Cardiac fibroblast (primary cell): ENCODE measurements around the gene TMED4.

Experiments
- DNase-seq, 2 donors: peaks; one replicate each; pipeline versions ENCODE4 v3.0.0 to v3.0.0-alpha.2; 2010; ENCODE audit warnings: low read depth in 2 of 2
- H3K4me3 ChIP-seq, 2 donors: replicated peaks in 1 of 2; 1 replicate in 1 of 2; 2 replicates in 1 of 2; pipeline ENCODE4 v1.5.1; 2011; ENCODE audit warnings: low read depth in 2 of 2, low read length in 2 of 2, mild to moderate bottlenecking in 2 of 2, moderate library complexity in 1 of 2
- CTCF ChIP-seq: IDR thresholded peaks from one replicate; pipeline ENCODE4 v1.5.1; 2011; ENCODE audit warnings: low read depth, mild to moderate bottlenecking, low read length, inconsistent platforms

Gene TMED4

GRCh38 chr7:44595934-44596635 is 14.1 kb upstream of the TMED4 start:
- TF ChIP-seq CTCF: no peak
- no peak overlapping the region for H3K4me3 ChIP-seq
- peak; percentile 41 to 74 for DNase-seq

GRCh38 chr7:44590910-44591309 is 8.9 kb upstream of the TMED4 start:
- peak in 1 of 2 donors; percentile 25 for DNase-seq
- no peak for TF ChIP-seq CTCF
- no peak overlapping the region for H3K4me3 ChIP-seq

- H3K4me3 ChIP-seq: no peak overlapping the region
- TF ChIP-seq CTCF: peak; percentile 60
- peak; percentile 79 to 82 for DNase-seq
These were observed 6.0 kb upstream of the TMED4 start for GRCh38 chr7:44587843-44588711.

- DNase-seq: no peak
- TF ChIP-seq CTCF: no peak
- peak overlapping the region; percentile 87 to 91 for H3K4me3 ChIP-seq
These were observed 1.3 kb upstream of the TMED4 start for GRCh38 chr7:44583146-44583865.

GRCh38 chr7:44580945-44581878 is 819 bp downstream of the TMED4 start:
- TF ChIP-seq CTCF: no peak
- peak overlapping the region; percentile 87 to 91 for H3K4me3 ChIP-seq
- DNase-seq: peak in 1 of 2 donors; percentile 29

GRCh38 chr7:44576228-44576627 is 5.8 kb downstream of the TMED4 start:
- no peak for DNase-seq
- no peak for TF ChIP-seq CTCF

More at GRCh38 chr7:44576228-44576627, 5.8 kb downstream of the TMED4 start:
- no peak overlapping the region for H3K4me3 ChIP-seq
